Cardiac muscle cell (in vitro differentiated cells and primary cell): Measurements from ENCODE around the gene INS. TPM values are rescaled to one million over a fixed set of nuclear protein-coding genes. Genes with fewer than 3 reads are reported as not detected.

ENCODE experiments used
- DNase-seq, 2 donors: peaks; one replicate each; pipeline versions ENCODE4 v3.0.0 to v3.0.0-alpha.2; 2010 to 2017; ENCODE audit warnings: low read depth in 1 of 2, low spot score in 1 of 2
- H3K27ac ChIP-seq: fragments of 200-600 bp; sonication (generic); 2 replicates; pipeline ENCODE4 v1.5.1; 2016
- H3K27me3 ChIP-seq: fragments of 200-600 bp; sonication (generic); 2 replicates; pipeline ENCODE4 v1.6.0; 2016; ENCODE audit warnings: control low read depth
- H3K36me3 ChIP-seq: fragments of 200-600 bp; sonication (generic); 2 replicates; pipeline ENCODE4 v1.5.1; 2016; ENCODE audit warnings: control low read depth
- H3K4me1 ChIP-seq: fragments of 200-600 bp; sonication (generic); 2 replicates; pipeline ENCODE4 v1.8.1; 2017; ENCODE audit warnings: low read depth, mild to moderate bottlenecking, mixed run types
- H3K4me3 ChIP-seq: fragments of 200-600 bp; sonication (generic); 2 replicates; pipeline ENCODE4 v1.5.1; 2016; ENCODE audit warnings: mild to moderate bottlenecking
- H3K9me3 ChIP-seq: fragments of 200-600 bp; sonication (generic); 2 replicates; pipeline ENCODE4 v1.5.1; 2017; ENCODE audit warnings: low read depth, mild to moderate bottlenecking, control low read depth
- polyA plus RNA-seq: library from polyadenylated mRNA; unstranded; fragments of >200 nt; fragmentation: Nextera tagmentation; extraction: Ambion mirVana; gene quantifications from 2 replicates; pipeline ENCODE4 v1.2.1, GENCODE V29; 2016
- total RNA-seq: library from RNA; depleted of rRNA; stranded (reverse); fragments of >200 nt; gene quantifications from 2 replicates; pipeline ENCODE4 v1.2.3, GENCODE V29; 2016
- TF ChIP-seq, protein P1 (sequence below): IDR thresholded peaks from 2 replicates; pipeline ENCODE4 v1.5.1; 2012; ENCODE audit warnings: low read depth, mild to moderate bottlenecking, low read length

Gene INS
- total and polyA plus RNA-seq, 2 experiments from 2014 or later, result not detected

DNA sequence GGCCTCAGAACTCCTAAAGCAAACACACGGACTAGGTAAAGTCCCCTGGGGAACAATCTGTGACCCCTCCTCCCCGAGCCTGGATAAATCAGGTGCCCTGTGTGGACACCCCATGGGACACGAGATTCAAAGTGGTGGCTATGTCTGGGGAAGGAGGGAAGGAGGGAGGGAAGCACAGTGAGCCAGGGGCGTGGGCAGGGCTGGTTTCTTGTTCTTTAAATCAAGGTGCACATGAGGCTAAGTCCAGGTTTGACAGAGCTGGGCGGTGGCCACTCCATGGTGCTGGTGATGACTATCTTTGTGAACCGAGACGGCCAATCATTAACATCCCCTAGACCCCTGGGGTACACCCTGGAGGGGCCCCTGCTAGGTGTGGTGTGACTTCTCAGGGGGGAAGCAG lies 30.9 kb upstream of the INS start:
- no peak overlapping the region for H3K27ac ChIP-seq
- H3K4me1 ChIP-seq, result peaks cover 4% of the 10 kb centered on the region
- H3K9me3 ChIP-seq, result no peaks in the 10 kb centered on the region
- H3K27me3 ChIP-seq, result no peaks in the 10 kb centered on the region
- H3K36me3 ChIP-seq, result no peaks in the 10 kb centered on the region
- no peak for DNase-seq
- no peak overlapping the region for H3K4me3 ChIP-seq
- TF ChIP-seq, protein P1, sequence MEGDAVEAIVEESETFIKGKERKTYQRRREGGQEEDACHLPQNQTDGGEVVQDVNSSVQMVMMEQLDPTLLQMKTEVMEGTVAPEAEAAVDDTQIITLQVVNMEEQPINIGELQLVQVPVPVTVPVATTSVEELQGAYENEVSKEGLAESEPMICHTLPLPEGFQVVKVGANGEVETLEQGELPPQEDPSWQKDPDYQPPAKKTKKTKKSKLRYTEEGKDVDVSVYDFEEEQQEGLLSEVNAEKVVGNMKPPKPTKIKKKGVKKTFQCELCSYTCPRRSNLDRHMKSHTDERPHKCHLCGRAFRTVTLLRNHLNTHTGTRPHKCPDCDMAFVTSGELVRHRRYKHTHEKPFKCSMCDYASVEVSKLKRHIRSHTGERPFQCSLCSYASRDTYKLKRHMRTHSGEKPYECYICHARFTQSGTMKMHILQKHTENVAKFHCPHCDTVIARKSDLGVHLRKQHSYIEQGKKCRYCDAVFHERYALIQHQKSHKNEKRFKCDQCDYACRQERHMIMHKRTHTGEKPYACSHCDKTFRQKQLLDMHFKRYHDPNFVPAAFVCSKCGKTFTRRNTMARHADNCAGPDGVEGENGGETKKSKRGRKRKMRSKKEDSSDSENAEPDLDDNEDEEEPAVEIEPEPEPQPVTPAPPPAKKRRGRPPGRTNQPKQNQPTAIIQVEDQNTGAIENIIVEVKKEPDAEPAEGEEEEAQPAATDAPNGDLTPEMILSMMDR, result no peak

DNA sequence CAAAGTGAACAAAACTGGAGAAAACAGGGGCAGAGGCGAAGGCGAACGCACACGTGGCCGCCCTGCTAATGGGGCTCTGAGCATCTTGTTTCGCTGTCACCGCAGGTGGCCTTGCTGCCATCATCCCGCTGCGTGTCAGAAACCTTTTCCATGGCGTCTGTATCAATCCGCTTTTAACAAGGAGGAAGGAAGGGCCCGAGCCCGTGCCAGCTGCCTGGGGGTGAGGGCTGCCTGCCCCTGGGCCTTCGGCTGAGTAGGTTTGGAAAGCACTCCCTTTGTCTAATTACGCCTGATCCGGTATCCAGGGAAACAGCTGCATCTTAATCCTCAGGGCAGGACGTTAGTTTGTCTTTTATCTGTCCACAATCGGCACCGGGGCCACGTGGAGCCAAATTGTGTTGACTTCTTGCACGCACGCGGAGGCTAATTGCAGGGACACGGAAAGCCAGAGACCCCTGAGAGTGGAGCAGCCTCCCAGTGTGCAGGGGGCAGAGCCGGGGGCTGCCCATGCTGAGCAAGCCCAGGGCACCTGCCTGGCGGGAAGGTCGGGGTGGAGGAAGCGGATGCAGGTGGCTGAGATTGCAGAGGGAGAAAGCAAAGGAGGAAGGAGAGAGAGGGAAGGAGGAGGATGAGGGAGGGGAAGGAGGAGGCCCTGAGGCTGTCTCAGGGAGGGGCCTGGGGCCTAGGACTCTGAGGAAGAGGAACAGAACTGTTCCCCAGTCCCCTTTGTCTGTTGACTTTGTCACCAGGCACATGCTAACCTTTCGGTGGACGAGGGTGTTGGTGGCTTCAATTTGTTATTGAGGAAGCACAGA lies 29.9 kb upstream of the INS start:
- no peaks in the 10 kb centered on the region for H3K27me3 ChIP-seq
- peaks cover 4% of the 10 kb centered on the region for H3K4me1 ChIP-seq
- H3K4me3 ChIP-seq, result no peak overlapping the region
- no peak overlapping the region for H3K27ac ChIP-seq
- H3K36me3 ChIP-seq, result no peaks in the 10 kb centered on the region
- no peaks in the 10 kb centered on the region for H3K9me3 ChIP-seq
- TF ChIP-seq, protein P1, result no peak
- DNase-seq, result no peak

DNA sequence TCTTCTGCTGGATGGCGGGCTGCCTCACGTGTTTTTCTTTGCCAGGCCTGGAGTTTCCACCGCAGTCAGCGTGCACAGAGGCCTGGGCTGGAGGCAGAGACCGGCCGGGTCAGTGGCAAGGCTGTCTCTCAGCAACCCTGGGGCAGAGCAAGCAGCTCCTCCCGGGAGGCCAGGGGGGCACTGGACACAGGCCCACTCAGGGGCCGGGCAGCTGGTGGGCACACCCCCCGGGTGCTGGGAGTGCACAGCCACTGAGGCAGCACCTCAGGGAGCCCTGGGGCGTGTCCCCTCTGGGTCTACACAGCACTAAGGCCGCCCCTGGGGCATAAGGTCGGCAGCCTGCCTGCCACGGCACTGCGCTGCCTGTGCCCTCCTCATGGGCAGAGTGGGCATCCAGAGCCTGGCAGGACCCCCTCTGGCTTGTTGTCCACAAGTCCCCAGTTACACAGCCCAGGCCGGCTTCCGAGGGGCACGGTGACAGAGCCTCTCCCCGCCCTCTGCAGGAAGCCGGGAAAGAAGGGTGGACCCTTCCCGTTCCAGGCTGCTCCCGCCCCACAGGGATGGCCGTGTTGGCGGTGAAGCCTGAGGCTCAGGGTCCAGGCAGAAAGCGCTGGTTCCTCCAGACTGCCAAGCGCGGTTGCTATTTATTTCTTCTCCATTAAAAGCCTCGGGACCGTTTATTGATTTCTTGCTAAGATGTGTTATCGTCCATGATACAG lies 29.1 kb upstream of the INS start:
- Histone ChIP-seq H3K36me3 (no peaks in the 10 kb centered on the region), H3K4me1 (peaks cover 4% of the 10 kb centered on the region), H3K4me3 (no peak overlapping the region), H3K9me3 (no peaks in the 10 kb centered on the region), H3K27me3 (peaks cover 3% of the 10 kb centered on the region), H3K27ac (no peak overlapping the region)
- TF ChIP-seq, protein P1, result no peak
- DNase-seq, result no peak

DNA sequence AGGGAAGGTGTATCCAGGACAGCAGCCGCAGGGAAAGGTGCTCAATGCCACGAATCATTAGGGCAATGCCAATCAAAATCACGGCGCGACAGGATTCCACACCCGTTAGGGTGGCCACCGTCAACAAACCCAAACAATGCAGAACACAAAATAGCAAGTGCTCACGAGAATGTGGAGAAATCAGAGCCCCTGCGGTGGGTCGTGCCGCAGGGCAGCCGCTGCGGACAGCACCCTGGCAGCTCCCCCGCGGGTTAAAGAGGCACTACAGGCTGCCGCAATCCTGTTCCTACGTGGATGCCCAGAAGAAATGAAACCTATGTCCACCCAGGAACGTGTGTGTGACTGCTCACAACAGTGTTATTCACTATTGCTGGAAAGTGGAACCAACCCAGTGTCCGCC lies 27.7 kb upstream of the INS start:
- Histone ChIP-seq H3K4me3 (no peak overlapping the region), H3K27ac (no peak overlapping the region), H3K9me3 (no peaks in the 10 kb centered on the region), H3K4me1 (peaks cover 4% of the 10 kb centered on the region), H3K36me3 (no peaks in the 10 kb centered on the region), H3K27me3 (peaks cover 3% of the 10 kb centered on the region)
- no peak for DNase-seq
- TF ChIP-seq, protein P1, result no peak

DNA sequence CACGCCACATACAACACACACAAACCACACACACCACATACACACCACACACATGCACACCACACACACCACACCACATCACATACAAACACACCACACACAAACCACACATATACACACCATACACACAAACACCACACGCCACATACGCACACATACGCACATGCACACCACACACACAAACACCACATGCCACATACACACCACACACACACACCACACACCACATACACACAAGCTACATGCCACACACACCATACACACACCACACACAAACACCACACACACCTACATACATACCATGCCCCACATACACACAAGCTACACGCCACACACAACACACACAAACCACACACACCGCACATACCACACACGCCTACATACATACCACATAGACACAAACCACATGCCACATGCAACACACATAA lies 26.3 kb upstream of the INS start:
- Histone ChIP-seq H3K9me3 (no peaks in the 10 kb centered on the region), H3K36me3 (no peaks in the 10 kb centered on the region), H3K27ac (no peak overlapping the region), H3K4me1 (no peaks in the 10 kb centered on the region), H3K27me3 (peaks cover 6% of the 10 kb centered on the region), H3K4me3 (no peak overlapping the region)
- TF ChIP-seq, protein P1, result no peak
- DNase-seq, result no peak
